ENCODE measurements around the gene IL1R1.

- TF ChIP-seq EZH2 (IDR thresholded peaks at IDR 0.05) (no peak), EZH2phosphoT487 (IDR thresholded peaks at IDR 0.05) (no peak)
- TF ChIP-seq, protein P1, sequence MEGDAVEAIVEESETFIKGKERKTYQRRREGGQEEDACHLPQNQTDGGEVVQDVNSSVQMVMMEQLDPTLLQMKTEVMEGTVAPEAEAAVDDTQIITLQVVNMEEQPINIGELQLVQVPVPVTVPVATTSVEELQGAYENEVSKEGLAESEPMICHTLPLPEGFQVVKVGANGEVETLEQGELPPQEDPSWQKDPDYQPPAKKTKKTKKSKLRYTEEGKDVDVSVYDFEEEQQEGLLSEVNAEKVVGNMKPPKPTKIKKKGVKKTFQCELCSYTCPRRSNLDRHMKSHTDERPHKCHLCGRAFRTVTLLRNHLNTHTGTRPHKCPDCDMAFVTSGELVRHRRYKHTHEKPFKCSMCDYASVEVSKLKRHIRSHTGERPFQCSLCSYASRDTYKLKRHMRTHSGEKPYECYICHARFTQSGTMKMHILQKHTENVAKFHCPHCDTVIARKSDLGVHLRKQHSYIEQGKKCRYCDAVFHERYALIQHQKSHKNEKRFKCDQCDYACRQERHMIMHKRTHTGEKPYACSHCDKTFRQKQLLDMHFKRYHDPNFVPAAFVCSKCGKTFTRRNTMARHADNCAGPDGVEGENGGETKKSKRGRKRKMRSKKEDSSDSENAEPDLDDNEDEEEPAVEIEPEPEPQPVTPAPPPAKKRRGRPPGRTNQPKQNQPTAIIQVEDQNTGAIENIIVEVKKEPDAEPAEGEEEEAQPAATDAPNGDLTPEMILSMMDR (IDR thresholded peaks at IDR 0.05), result no peak
Observed at GRCh38 chr2:102129951-102130646, 12.4 kb upstream of the IL1R1 start.
